ENCODE measurements around the gene PLEKHH3. TPM values are rescaled to one million over a fixed set of nuclear protein-coding genes. Genes with fewer than 3 reads are reported as not detected.

Gene PLEKHH3
- total and polyA plus RNA-seq, 4 donors: 4.2 to 10.3 (median 7.9) TPM

GRCh38 chr17:42639525-42640113 lies 37.2 kb downstream of the PLEKHH3 start:
- H3K4me3 ChIP-seq (ENCODE audit: low read depth in 1 of 3, low read length in 3 of 3): no peak overlapping the region
- no peaks in the 10 kb centered on the region for H3K36me3 ChIP-seq (ENCODE audit: control insufficient read depth in 4 of 4, insufficient read depth in 3 of 4, low read depth in 1 of 4, low read length in 3 of 4)
- no peaks in the 10 kb centered on the region for H3K4me1 ChIP-seq (ENCODE audit: control insufficient read depth in 4 of 4, insufficient read depth in 4 of 4, low read length in 3 of 4)
- DNase-seq (ENCODE audit: low spot score): no peak
- no peak overlapping the region for H3K9ac ChIP-seq (ENCODE audit: low read depth in 1 of 2, low read length in 2 of 2)
- H3K27me3 ChIP-seq (ENCODE audit: control insufficient read depth in 4 of 4, insufficient read depth in 4 of 4, low read length in 3 of 4): no peaks in the 10 kb centered on the region
- no peaks in the 10 kb centered on the region for H3K9me3 ChIP-seq (ENCODE audit: control insufficient read depth in 4 of 4, low read length in 3 of 4)
- WGBS: 82% methylated on average over 6 of the region's 7 CpGs
- no peak for TF ChIP-seq JUND (IDR thresholded peaks at IDR 0.05)
- TF ChIP-seq YY1 (IDR thresholded peaks at IDR 0.05): no peak
- TF ChIP-seq GABPA (IDR thresholded peaks at IDR 0.05 in 1 of 2, conservative IDR thresholded peaks at IDR 0.05 in 1 of 2): no peak
- TF ChIP-seq TAF1 (conservative IDR thresholded peaks at IDR 0.05): no peak
- no peak for TF ChIP-seq SP1 (IDR thresholded peaks at IDR 0.05)
- TF ChIP-seq HNF4G (IDR thresholded peaks at IDR 0.05): no peak
- no peak for TF ChIP-seq FOXA1 (IDR thresholded peaks at IDR 0.05)
- TF ChIP-seq NR2F2 (IDR thresholded peaks at IDR 0.05): no peak
- TF ChIP-seq, protein P1, sequence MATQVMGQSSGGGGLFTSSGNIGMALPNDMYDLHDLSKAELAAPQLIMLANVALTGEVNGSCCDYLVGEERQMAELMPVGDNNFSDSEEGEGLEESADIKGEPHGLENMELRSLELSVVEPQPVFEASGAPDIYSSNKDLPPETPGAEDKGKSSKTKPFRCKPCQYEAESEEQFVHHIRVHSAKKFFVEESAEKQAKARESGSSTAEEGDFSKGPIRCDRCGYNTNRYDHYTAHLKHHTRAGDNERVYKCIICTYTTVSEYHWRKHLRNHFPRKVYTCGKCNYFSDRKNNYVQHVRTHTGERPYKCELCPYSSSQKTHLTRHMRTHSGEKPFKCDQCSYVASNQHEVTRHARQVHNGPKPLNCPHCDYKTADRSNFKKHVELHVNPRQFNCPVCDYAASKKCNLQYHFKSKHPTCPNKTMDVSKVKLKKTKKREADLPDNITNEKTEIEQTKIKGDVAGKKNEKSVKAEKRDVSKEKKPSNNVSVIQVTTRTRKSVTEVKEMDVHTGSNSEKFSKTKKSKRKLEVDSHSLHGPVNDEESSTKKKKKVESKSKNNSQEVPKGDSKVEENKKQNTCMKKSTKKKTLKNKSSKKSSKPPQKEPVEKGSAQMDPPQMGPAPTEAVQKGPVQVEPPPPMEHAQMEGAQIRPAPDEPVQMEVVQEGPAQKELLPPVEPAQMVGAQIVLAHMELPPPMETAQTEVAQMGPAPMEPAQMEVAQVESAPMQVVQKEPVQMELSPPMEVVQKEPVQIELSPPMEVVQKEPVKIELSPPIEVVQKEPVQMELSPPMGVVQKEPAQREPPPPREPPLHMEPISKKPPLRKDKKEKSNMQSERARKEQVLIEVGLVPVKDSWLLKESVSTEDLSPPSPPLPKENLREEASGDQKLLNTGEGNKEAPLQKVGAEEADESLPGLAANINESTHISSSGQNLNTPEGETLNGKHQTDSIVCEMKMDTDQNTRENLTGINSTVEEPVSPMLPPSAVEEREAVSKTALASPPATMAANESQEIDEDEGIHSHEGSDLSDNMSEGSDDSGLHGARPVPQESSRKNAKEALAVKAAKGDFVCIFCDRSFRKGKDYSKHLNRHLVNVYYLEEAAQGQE (IDR thresholded peaks at IDR 0.05): no peak
- TF ChIP-seq EGR1 (IDR thresholded peaks at IDR 0.05; ENCODE audit: low read depth in 2 of 2): no peak
- no peak for TF ChIP-seq FOXA2 (IDR thresholded peaks at IDR 0.05)
- TF ChIP-seq ATF3 (IDR thresholded peaks at IDR 0.05): no peak
- no peak for TF ChIP-seq HNF4A (conservative IDR thresholded peaks at IDR 0.05)
- H3K27ac ChIP-seq (ENCODE audit: low read depth in 1 of 2, low read length in 2 of 2): no peak overlapping the region

- Histone ChIP-seq H3K27me3 (ENCODE audit: control insufficient read depth in 4 of 4, insufficient read depth in 4 of 4, low read length in 3 of 4) (no peaks in the 10 kb centered on the region), H3K36me3 (ENCODE audit: control insufficient read depth in 4 of 4, insufficient read depth in 3 of 4, low read depth in 1 of 4, low read length in 3 of 4) (no peaks in the 10 kb centered on the region), H3K4me1 (ENCODE audit: control insufficient read depth in 4 of 4, insufficient read depth in 4 of 4, low read length in 3 of 4) (no peaks in the 10 kb centered on the region), H3K27ac (ENCODE audit: low read depth in 1 of 2, low read length in 2 of 2) (no peak overlapping the region), H3K9me3 (ENCODE audit: control insufficient read depth in 4 of 4, low read length in 3 of 4) (no peaks in the 10 kb centered on the region), H3K4me3 (ENCODE audit: low read depth in 1 of 3, low read length in 3 of 3) (no peak overlapping the region), H3K9ac (ENCODE audit: low read depth in 1 of 2, low read length in 2 of 2) (no peak overlapping the region)
- no peak for TF ChIP-seq YY1 (IDR thresholded peaks at IDR 0.05)
- TF ChIP-seq GABPA (IDR thresholded peaks at IDR 0.05 in 1 of 2, conservative IDR thresholded peaks at IDR 0.05 in 1 of 2): no peak
- TF ChIP-seq SP1 (IDR thresholded peaks at IDR 0.05): no peak
- TF ChIP-seq HNF4G (IDR thresholded peaks at IDR 0.05): no peak
- TF ChIP-seq, protein P2, sequence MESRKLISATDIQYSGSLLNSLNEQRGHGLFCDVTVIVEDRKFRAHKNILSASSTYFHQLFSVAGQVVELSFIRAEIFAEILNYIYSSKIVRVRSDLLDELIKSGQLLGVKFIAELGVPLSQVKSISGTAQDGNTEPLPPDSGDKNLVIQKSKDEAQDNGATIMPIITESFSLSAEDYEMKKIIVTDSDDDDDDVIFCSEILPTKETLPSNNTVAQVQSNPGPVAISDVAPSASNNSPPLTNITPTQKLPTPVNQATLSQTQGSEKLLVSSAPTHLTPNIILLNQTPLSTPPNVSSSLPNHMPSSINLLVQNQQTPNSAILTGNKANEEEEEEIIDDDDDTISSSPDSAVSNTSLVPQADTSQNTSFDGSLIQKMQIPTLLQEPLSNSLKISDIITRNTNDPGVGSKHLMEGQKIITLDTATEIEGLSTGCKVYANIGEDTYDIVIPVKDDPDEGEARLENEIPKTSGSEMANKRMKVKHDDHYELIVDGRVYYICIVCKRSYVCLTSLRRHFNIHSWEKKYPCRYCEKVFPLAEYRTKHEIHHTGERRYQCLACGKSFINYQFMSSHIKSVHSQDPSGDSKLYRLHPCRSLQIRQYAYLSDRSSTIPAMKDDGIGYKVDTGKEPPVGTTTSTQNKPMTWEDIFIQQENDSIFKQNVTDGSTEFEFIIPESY (IDR thresholded peaks at IDR 0.05): no peak
- no peak for TF ChIP-seq RXRA (IDR thresholded peaks at IDR 0.05)
- TF ChIP-seq HNF4A (conservative IDR thresholded peaks at IDR 0.05): no peak
- no peak for TF ChIP-seq ATF3 (IDR thresholded peaks at IDR 0.05)
- TF ChIP-seq, protein P3, sequence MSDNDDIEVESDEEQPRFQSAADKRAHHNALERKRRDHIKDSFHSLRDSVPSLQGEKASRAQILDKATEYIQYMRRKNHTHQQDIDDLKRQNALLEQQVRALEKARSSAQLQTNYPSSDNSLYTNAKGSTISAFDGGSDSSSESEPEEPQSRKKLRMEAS (IDR thresholded peaks at IDR 0.05): no peak
- no peak for DNase-seq (ENCODE audit: low spot score)
- 86% methylated on average over 9 of the region's 9 CpGs for WGBS
Observed at GRCh38 chr17:42632949-42633444, 43.8 kb downstream of the PLEKHH3 start.
